GM23248 (cell line): ENCODE measurements around the gene PSMB7. TPM values are rescaled to one million over a fixed set of nuclear protein-coding genes. Genes with fewer than 3 reads are reported as not detected.

ENCODE experiments used
- DNase-seq: peaks from one replicate; pipeline ENCODE4 v3.0.0-alpha.2; 2015
- H2AFZ ChIP-seq: fragments of 200-600 bp; sonication (generic); 2 replicates; pipeline ENCODE4 v1.6.1; 2016; ENCODE audit warnings: antibody characterized with exemption
- H3F3A ChIP-seq: fragments of 200-600 bp; sonication (generic); 2 replicates; pipeline ENCODE4 v1.6.1; 2016; ENCODE audit warnings: mild to moderate bottlenecking, antibody characterized with exemption, mixed run types; ENCODE audit not compliant: insufficient read depth
- H3K27ac ChIP-seq: fragments of 200-600 bp; sonication (generic); 2 replicates; pipeline ENCODE4 v1.5.1; 2016; ENCODE audit warnings: mild to moderate bottlenecking
- H3K27me3 ChIP-seq: fragments of 200-600 bp; sonication (generic); replicated peaks from 2 replicates; pipeline ENCODE4 v1.6.1; 2016; ENCODE audit warnings: mild to moderate bottlenecking; ENCODE audit not compliant: insufficient read depth
- H3K36me3 ChIP-seq: fragments of 200-600 bp; sonication (generic); 2 replicates; pipeline ENCODE4 v1.6.1; 2016; ENCODE audit warnings: low read depth, mild to moderate bottlenecking
- H3K4me1 ChIP-seq: fragments of 200-600 bp; sonication (generic); 2 replicates; pipeline ENCODE4 v1.6.1; 2016; ENCODE audit warnings: mild to moderate bottlenecking; ENCODE audit not compliant: insufficient read depth
- H3K4me2 ChIP-seq: fragments of 200-600 bp; sonication (generic); one replicate; pipeline ENCODE4 v1.6.1; 2016; ENCODE audit warnings: mild to moderate bottlenecking; ENCODE audit not compliant: unreplicated experiment
- H3K4me3 ChIP-seq: fragments of 200-600 bp; sonication (generic); 2 replicates; pipeline ENCODE4 v1.5.1; 2016; ENCODE audit warnings: mild to moderate bottlenecking
- H3K79me2 ChIP-seq: fragments of 200-600 bp; sonication (generic); 2 replicates; pipeline ENCODE4 v1.6.1; 2016; ENCODE audit warnings: mild to moderate bottlenecking; ENCODE audit not compliant: insufficient read depth
- H3K9ac ChIP-seq: fragments of 200-600 bp; sonication (generic); 2 replicates; pipeline ENCODE4 v1.6.1; 2016; ENCODE audit warnings: mild to moderate bottlenecking
- H3K9me2 ChIP-seq: fragments of 200-600 bp; sonication (generic); 2 replicates; pipeline ENCODE4 v1.6.1; 2016; ENCODE audit warnings: mixed run types, mild to moderate bottlenecking, moderate library complexity; ENCODE audit not compliant: insufficient read depth
- H3K9me3 ChIP-seq: fragments of 200-600 bp; sonication (generic); one replicate; pipeline ENCODE4 v1.6.1; 2017; ENCODE audit warnings: low read depth
- H4K20me1 ChIP-seq: fragments of 200-600 bp; sonication (generic); 2 replicates; pipeline ENCODE4 v1.6.0; 2016; ENCODE audit not compliant: insufficient read depth
- EZH2 ChIP-seq: fragments of 200-600 bp; sonication (generic); IDR thresholded peaks from 2 replicates; pipeline ENCODE4 v1.6.1; 2018; ENCODE audit warnings: antibody characterized with exemption, mild to moderate bottlenecking; ENCODE audit not compliant: insufficient read depth, poor library complexity, severe bottlenecking
- EZH2phosphoT487 ChIP-seq: fragments of 200-600 bp; sonication (generic); IDR thresholded peaks from 2 replicates; pipeline ENCODE4 v1.6.1; 2018; ENCODE audit warnings: antibody characterized with exemption, moderate library complexity, mild to moderate bottlenecking, low read depth; ENCODE audit not compliant: insufficient read depth
- WGBS, 2 experiments: methylation state at CpG; one replicate each; pipeline ENCODE4 v1.1.6; 2015 to 2017; ENCODE audit warnings: low lambda C conversion rate in 2 of 2, low coverage in 1 of 2; ENCODE audit errors: missing lambda C conversion rate in 2 of 2; 5-methylcytosine and 5-hydroxymethylcytosine counted together
- in situ Hi-C: fragments of 300-500 bp; cut with MboI; formaldehyde crosslinking; loops from 2 replicates; pipeline ENCODE4 v1.15.0; 2020
- polyA plus RNA-seq: library from polyadenylated mRNA; unstranded; fragments of >200 nt; fragmentation: Nextera tagmentation; extraction: Ambion mirVana; gene quantifications from 2 replicates; pipeline ENCODE4 v1.2.1, GENCODE V29; 2016
- total RNA-seq: library from RNA; depleted of rRNA; stranded (reverse); fragments of >200 nt; shearing (Covaris generic); gene quantifications from 2 replicates; pipeline ENCODE4 v1.2.3, GENCODE V29; 2014

Gene PSMB7
- total and polyA plus RNA-seq, 2 experiments from 2014 or later: 202 to 245 TPM

GRCh38 chr9:124364141-124364540 lies 51.1 kb downstream of the PSMB7 start:
- no peak overlapping the region for H2AFZ ChIP-seq
- H3K9ac ChIP-seq: no peak overlapping the region
- H3K27ac ChIP-seq: no peak overlapping the region
- H3K79me2 ChIP-seq: peaks cover 98% of the 10 kb centered on the region
- no peak for DNase-seq
- peaks cover 25% of the 10 kb centered on the region for H3F3A ChIP-seq
- no peaks in the 10 kb centered on the region for H3K36me3 ChIP-seq
- WGBS, 2 experiments: 87 to 92% methylated on average over 4 of the region's 4 CpGs
- no peaks in the 10 kb centered on the region for H3K27me3 ChIP-seq
- no peak overlapping the region for H3K4me3 ChIP-seq
- H3K9me3 ChIP-seq: no peaks in the 10 kb centered on the region
- H3K9me2 ChIP-seq: no peaks in the 10 kb centered on the region
- in situ Hi-C loops: no loop called here
- H3K4me1 ChIP-seq: peaks cover 26% of the 10 kb centered on the region
- no peak overlapping the region for H3K4me2 ChIP-seq
- peaks cover 7% of the 10 kb centered on the region; the same call in 1 of the 2 replicates for H4K20me1 ChIP-seq
- no peak for TF ChIP-seq EZH2
- no peak for TF ChIP-seq EZH2phosphoT487

DNA sequence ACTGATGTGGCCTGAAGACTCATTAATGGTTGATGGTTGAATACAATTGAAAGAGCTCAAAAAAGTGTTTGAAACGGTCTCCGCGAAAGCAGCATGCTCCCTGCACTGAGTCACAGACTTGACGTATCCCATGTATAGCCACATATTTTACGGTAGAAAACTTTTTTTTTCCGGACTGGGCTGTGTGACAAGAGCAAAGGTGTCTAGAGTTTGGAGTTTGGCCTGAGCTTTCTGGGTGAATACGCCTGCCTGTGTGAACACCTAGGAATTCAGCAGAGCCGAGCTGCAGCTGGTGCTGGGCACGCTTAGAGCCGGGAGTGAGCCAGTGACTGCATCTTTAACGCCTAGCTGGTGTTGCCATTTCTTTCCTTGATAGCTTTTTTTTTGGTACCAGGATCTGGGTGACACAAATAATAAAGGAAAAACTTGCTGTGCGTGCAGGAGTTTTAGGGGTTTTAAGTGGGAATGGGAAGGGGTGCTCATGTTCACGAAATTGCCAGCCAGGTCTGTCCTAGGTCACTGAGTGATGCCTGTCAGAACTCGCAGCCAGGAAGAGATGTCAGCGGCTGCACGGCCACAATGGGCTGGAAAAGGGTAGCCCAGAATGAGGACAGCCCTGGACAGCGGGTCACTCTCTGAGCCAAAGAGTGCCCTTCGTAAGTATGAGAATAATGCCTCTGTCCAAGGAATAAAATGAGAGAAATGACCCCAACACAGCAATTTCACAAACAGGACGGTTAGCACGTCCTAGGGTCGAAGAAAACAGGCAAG lies 51.7 kb downstream of the PSMB7 start:
- H3K4me1 ChIP-seq: peaks cover 20% of the 10 kb centered on the region
- no peaks in the 10 kb centered on the region for H3K27me3 ChIP-seq
- no peak for DNase-seq
- 96 to 98% methylated on average over 21 of the region's 21 CpGs for WGBS, 2 experiments
- peaks cover 7% of the 10 kb centered on the region; the same call in 1 of the 2 replicates for H4K20me1 ChIP-seq
- in situ Hi-C loops: no loop called here
- H3K9me2 ChIP-seq: no peaks in the 10 kb centered on the region
- TF ChIP-seq EZH2 (no peak), EZH2phosphoT487 (no peak)
- H2AFZ ChIP-seq: no peak overlapping the region
- peaks cover 25% of the 10 kb centered on the region for H3F3A ChIP-seq
- peaks cover 98% of the 10 kb centered on the region for H3K79me2 ChIP-seq
- no peaks in the 10 kb centered on the region for H3K36me3 ChIP-seq
- H3K4me3 ChIP-seq: no peak overlapping the region
- no peak overlapping the region for H3K27ac ChIP-seq
- no peak overlapping the region for H3K4me2 ChIP-seq
- no peak overlapping the region for H3K9ac ChIP-seq
- no peaks in the 10 kb centered on the region for H3K9me3 ChIP-seq

GRCh38 chr9:124361128-124361527 lies 54.1 kb downstream of the PSMB7 start:
- DNase-seq: no peak
- peaks cover 7% of the 10 kb centered on the region; the same call in 1 of the 2 replicates for H4K20me1 ChIP-seq
- H3K27ac ChIP-seq: no peak overlapping the region
- H3K9ac ChIP-seq: no peak overlapping the region
- peaks cover 100% of the 10 kb centered on the region for H3K79me2 ChIP-seq
- in situ Hi-C loops: no loop called here
- 93 to 96% methylated on average over 8 of the region's 8 CpGs for WGBS, 2 experiments
- peaks cover 7% of the 10 kb centered on the region for H3F3A ChIP-seq
- H3K4me1 ChIP-seq: peaks cover 5% of the 10 kb centered on the region
- H3K4me2 ChIP-seq: no peak overlapping the region
- TF ChIP-seq EZH2 (no peak), EZH2phosphoT487 (no peak)
- H3K36me3 ChIP-seq: no peaks in the 10 kb centered on the region
- no peaks in the 10 kb centered on the region for H3K9me2 ChIP-seq
- no peaks in the 10 kb centered on the region for H3K27me3 ChIP-seq
- no peak overlapping the region for H2AFZ ChIP-seq
- H3K9me3 ChIP-seq: no peaks in the 10 kb centered on the region
- no peak overlapping the region for H3K4me3 ChIP-seq

- Histone ChIP-seq H3K36me3 (no peaks in the 10 kb centered on the region), H3K9ac (no peak overlapping the region)
- in situ Hi-C loops: no loop called here
Observed at GRCh38 chr9:124359855-124360678, 55.2 kb downstream of the PSMB7 start.

More at GRCh38 chr9:124359855-124360678, 55.2 kb downstream of the PSMB7 start:
- no peak overlapping the region for H3K4me2 ChIP-seq
- 90 to 94% methylated on average over 11 of the region's 11 CpGs for WGBS, 2 experiments
- peaks cover 100% of the 10 kb centered on the region for H3K79me2 ChIP-seq
- H3K9me2 ChIP-seq: no peaks in the 10 kb centered on the region
- peaks cover 6% of the 10 kb centered on the region for H3F3A ChIP-seq
- no peaks in the 10 kb centered on the region for H3K27me3 ChIP-seq
- peaks cover 7% of the 10 kb centered on the region; the same call in 1 of the 2 replicates for H4K20me1 ChIP-seq
- H2AFZ ChIP-seq: no peak overlapping the region
- no peak for DNase-seq
- no peak overlapping the region for H3K4me3 ChIP-seq
- TF ChIP-seq EZH2phosphoT487 (no peak), EZH2 (no peak)
- H3K4me1 ChIP-seq: no peaks in the 10 kb centered on the region
- H3K27ac ChIP-seq: no peak overlapping the region
- H3K9me3 ChIP-seq: no peaks in the 10 kb centered on the region
